Caco-2 (cell line): Measurements from ENCODE around the gene QRFPR. TPM values are rescaled to one million over a fixed set of nuclear protein-coding genes. Genes with fewer than 3 reads are reported as not detected.
"Not testable (repeated sequence)": the region's sequence is repeated elsewhere in the genome, so short reads cannot be mapped to it uniquely, and the experiment has no call there.

Source experiments
- BruUV-seq: library from RNA; stranded (reverse); fragments of 400-500 nt; replicated peaks from 2 replicates; lab custom pipeline; 2021; lab: Mats Ljungman, UMichigan
- CTCF ChIA-PET: fragments of 300-600 bp; sonication (Branson Sonifier 250); formaldehyde crosslinking; loops from one replicate; lab custom pipeline; 2022; ENCODE audit warnings: antibody characterized with exemption; lab: Charles Lee
- POLR2A ChIA-PET: fragments of 300-600 bp; sonication (Branson Sonifier 250); formaldehyde crosslinking; loops from one replicate; lab custom pipeline; 2022; ENCODE audit warnings: antibody characterized with exemption; lab: Charles Lee
- DNase-seq, 2 experiments: peaks; one replicate each; pipeline versions ENCODE4 v3.0.0 to v3.0.0-alpha.2; 2020 to 2022
- H3K27me3 ChIP-seq: replicated peaks from 2 replicates; pipeline ENCODE4 v1.6.0; 2011; ENCODE audit warnings: low read length; ENCODE audit not compliant: control insufficient read depth, insufficient read depth
- H3K36me3 ChIP-seq: 2 replicates; pipeline ENCODE4 v1.5.1; 2011; ENCODE audit warnings: low read length; ENCODE audit not compliant: control insufficient read depth, insufficient read depth
- H3K4me1 ChIP-seq: fragments of 250-450 bp; sonication (Bioruptor Pico); 2 replicates; pipeline ENCODE4 v1.5.1; 2020; ENCODE audit warnings: mild to moderate bottlenecking
- H3K4me3 ChIP-seq: 2 replicates; pipeline ENCODE4 v1.5.1; 2011; ENCODE audit warnings: low read depth, mild to moderate bottlenecking, control low read depth, low read length
- H3K9me3 ChIP-seq: fragments of 250-450 bp; sonication (Bioruptor Pico); 2 replicates; pipeline ENCODE4 v1.5.1; 2020; ENCODE audit warnings: mild to moderate bottlenecking, moderate library complexity
- H3K27ac Mint-ChIP-seq: one replicate; pipeline ENCODE4 v1.8.0; 2022; ENCODE audit warnings: mixed read lengths; ENCODE audit not compliant: unreplicated experiment
- H3K27me3 Mint-ChIP-seq: one replicate; pipeline ENCODE4 v1.8.0; 2022; ENCODE audit warnings: mixed read lengths; ENCODE audit not compliant: insufficient read depth, unreplicated experiment
- H3K36me3 Mint-ChIP-seq: one replicate; pipeline ENCODE4 v1.8.0; 2022; ENCODE audit warnings: mild to moderate bottlenecking, mixed read lengths; ENCODE audit not compliant: insufficient read depth, unreplicated experiment
- H3K4me1 Mint-ChIP-seq: one replicate; pipeline ENCODE4 v1.8.0; 2022; ENCODE audit warnings: low read depth, mixed read lengths; ENCODE audit not compliant: unreplicated experiment
- H3K4me3 Mint-ChIP-seq: one replicate; pipeline ENCODE4 v1.8.0; 2022; ENCODE audit warnings: mild to moderate bottlenecking, moderate library complexity, mixed read lengths; ENCODE audit not compliant: unreplicated experiment
- H3K9me3 Mint-ChIP-seq: one replicate; pipeline ENCODE4 v1.8.0; 2022; ENCODE audit warnings: mixed read lengths; ENCODE audit not compliant: unreplicated experiment
- CTCF ChIP-seq, 2 experiments: fragments of 200-600 bp in 1 of 2; IDR thresholded peaks; 1 replicate in 1 of 2; 2 replicates in 1 of 2; pipeline versions ENCODE4 v1.5.1 to v1.8.0; 2011 to 2022; ENCODE audit warnings: antibody characterized with exemption in 1 of 2, control low read depth in 1 of 2, inconsistent platforms in 1 of 2, low read depth in 1 of 2, low read length in 1 of 2, mild to moderate bottlenecking in 1 of 2, moderate library complexity in 1 of 2; ENCODE audit not compliant: insufficient read depth in 1 of 2, severe bottlenecking in 1 of 2, unreplicated experiment in 1 of 2
- intact Hi-C: fragments of 100-400 bp; cut with micrococcal nuclease; formaldehyde crosslinking; loops from one replicate; pipeline ENCODE4 v1.10.0; 2022; ENCODE audit not compliant: unreplicated experiment
- total RNA-seq: library from RNA; stranded (reverse); gene quantifications from 2 replicates; pipeline ENCODE4 v1.2.3, GENCODE V29; 2022

QRFPR gene
- total RNA-seq, 1 experiment from 2014 or later: not detected

GRCh38 chr4:121411151-121411744, 30.4 kb upstream of the QRFPR start:
- ChIA-PET POLR2A (no interaction called here), CTCF (no interaction called here)
- intact Hi-C loops: no loop called here
- TF ChIP-seq CTCF (IDR thresholded peaks at IDR 0.05; ENCODE audit: insufficient read depth in 1 of 2, low read depth in 1 of 2, low read length in 1 of 2, severe bottlenecking in 1 of 2, unreplicated experiment in 1 of 2): no peak
- Histone ChIP-seq H3K36me3 (no peaks in the 10 kb centered on the region), H3K27me3 (no peaks in the 10 kb centered on the region), H3K4me1 (no peaks in the 10 kb centered on the region), H3K4me3 (no peak overlapping the region), H3K9me3 (no peaks in the 10 kb centered on the region)
- Mint-ChIP-seq H3K4me1 (no peaks in the 10 kb centered on the region), H3K36me3 (no peaks in the 10 kb centered on the region), H3K4me3 (no peak overlapping the region), H3K27me3 (peaks cover 3% of the 10 kb centered on the region), H3K27ac (no peak overlapping the region), H3K9me3 (peaks cover 10% of the 10 kb centered on the region)
- BruUV-seq: no TSS peak
- no peak for DNase-seq

GRCh38 chr4:121408567-121408966, 27.7 kb upstream of the QRFPR start:
- H3K4me1 ChIP-seq, H3K4me3 ChIP-seq, H3K27me3 Mint-ChIP-seq, POLR2A ChIA-PET, H3K27ac Mint-ChIP-seq, DNase-seq, H3K27me3 ChIP-seq, H3K4me1 Mint-ChIP-seq, H3K9me3 Mint-ChIP-seq, H3K36me3 Mint-ChIP-seq, intact Hi-C loops, BruUV-seq, H3K9me3 ChIP-seq, H3K36me3 ChIP-seq, H3K4me3 Mint-ChIP-seq, CTCF ChIA-PET: not testable (repeated sequence)

GRCh38 chr4:121400632-121401031, 19.8 kb upstream of the QRFPR start:
- BruUV-seq: no TSS peak
- Histone ChIP-seq H3K4me1 (no peaks in the 10 kb centered on the region), H3K36me3 (no peaks in the 10 kb centered on the region), H3K9me3 (no peaks in the 10 kb centered on the region), H3K4me3 (no peak overlapping the region), H3K27me3 (no peaks in the 10 kb centered on the region)
- Mint-ChIP-seq H3K27ac (no peak overlapping the region), H3K36me3 (no peaks in the 10 kb centered on the region), H3K4me3 (no peak overlapping the region), H3K27me3 (peaks cover 5% of the 10 kb centered on the region), H3K4me1 (no peaks in the 10 kb centered on the region), H3K9me3 (no peaks in the 10 kb centered on the region)
- no peak for TF ChIP-seq CTCF (IDR thresholded peaks at IDR 0.05; ENCODE audit: insufficient read depth in 1 of 2, low read depth in 1 of 2, low read length in 1 of 2, severe bottlenecking in 1 of 2, unreplicated experiment in 1 of 2)
- CTCF ChIA-PET: no interaction called here
- POLR2A ChIA-PET: no interaction called here
- intact Hi-C loops: no loop called here
- no peak for DNase-seq
